Measurements from ENCODE around the gene SCP2.
A peak's percentile ranks its signal among the peaks of the same experiment; 100 is the strongest.

SCP2 gene

GRCh38 chr1:53038566-53038965, 111.5 kb downstream of the SCP2 start:
- DNase-seq (ENCODE audit: low spot score) = no peak

DNA sequence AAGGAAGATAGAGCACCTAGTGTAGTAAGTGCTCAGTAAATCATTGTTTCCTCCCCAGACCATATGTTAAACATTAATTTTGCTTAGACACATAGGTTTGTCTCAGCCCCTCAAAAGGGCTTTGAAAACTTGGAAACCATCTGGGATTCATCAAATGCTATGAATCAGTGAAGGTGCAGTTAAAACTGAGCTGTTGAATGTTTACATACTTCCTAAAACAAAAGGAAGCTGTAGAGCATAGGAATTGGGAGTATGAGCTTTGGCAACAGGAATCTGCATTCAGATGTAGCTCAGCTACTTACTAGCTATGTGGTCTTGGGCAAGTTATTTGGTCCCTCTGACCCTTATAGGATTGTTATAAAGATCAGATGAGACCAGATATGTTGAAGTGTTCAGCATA, 116.2 kb downstream of the SCP2 start:
- no peak for DNase-seq (ENCODE audit: low spot score)

- no peak for DNase-seq (ENCODE audit: low spot score)
Measured at GRCh38 chr1:53044926-53045325, 117.8 kb downstream of the SCP2 start.

- no peak for DNase-seq (ENCODE audit: low spot score)
Measured at GRCh38 chr1:53046930-53047329, 119.9 kb downstream of the SCP2 start.

GRCh38 chr1:53047737-53048736, 121.0 kb downstream of the SCP2 start:
- DNase-seq (ENCODE audit: low spot score) = no peak

- peak; percentile 45 for DNase-seq (ENCODE audit: low spot score)
Measured at GRCh38 chr1:53048960-53049573, 122.0 kb downstream of the SCP2 start.

GRCh38 chr1:53049574-53049967, 122.5 kb downstream of the SCP2 start:
- DNase-seq (ENCODE audit: low spot score) = no peak

- DNase-seq (ENCODE audit: low spot score) = no peak
Measured at GRCh38 chr1:53050310-53050709, 123.2 kb downstream of the SCP2 start.

DNA sequence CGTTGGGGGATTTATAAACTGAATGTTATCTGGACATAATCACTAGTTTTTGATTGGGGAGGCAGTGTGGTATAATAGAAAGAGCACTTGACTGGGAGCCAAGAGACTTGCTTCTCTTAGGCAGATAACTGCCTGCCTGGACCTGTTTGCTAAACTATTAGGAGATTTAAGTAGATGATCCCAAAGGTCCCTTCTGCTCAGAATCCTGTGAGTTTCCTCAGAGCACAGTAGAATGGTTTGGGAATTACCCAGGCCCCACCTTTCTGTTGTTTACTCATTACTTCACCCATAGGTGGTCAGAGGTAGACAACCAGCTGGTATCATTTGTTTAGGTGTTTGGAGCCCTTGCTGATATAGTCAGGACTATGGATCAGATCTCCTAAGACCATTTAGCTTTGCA, 124.6 kb downstream of the SCP2 start:
- DNase-seq (ENCODE audit: low spot score) = no peak

DNA sequence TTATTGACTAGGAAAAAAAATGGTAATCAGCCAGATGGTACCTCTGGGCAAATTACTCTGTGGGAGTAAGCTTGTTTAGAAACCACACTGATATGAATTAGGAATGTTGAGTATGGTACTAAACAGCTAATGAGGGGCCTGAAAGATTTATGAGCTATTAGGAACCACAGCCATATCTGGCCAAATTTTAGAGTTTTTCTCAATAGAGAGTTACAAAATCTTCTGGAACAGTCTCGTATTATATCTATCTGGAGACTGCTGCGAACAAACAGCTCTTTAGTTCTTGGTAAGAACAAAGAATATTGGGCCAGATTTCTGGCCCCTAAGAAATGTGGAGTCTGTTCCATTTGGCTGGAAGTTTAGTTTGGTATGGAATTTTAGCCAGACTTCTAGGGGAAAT, 130.1 kb downstream of the SCP2 start:
- DNase-seq (ENCODE audit: low spot score) = no peak

GRCh38 chr1:53060579-53060978, 133.5 kb downstream of the SCP2 start:
- no peak for DNase-seq (ENCODE audit: low spot score)

GRCh38 chr1:53061123-53061858, 134.2 kb downstream of the SCP2 start:
- DNase-seq (ENCODE audit: low spot score) = no peak

GRCh38 chr1:53061859-53062707, 135.0 kb downstream of the SCP2 start, which contains the start of gene PODN:
TSS of gene PODN (plus strand) at chr1:53062213. CDS start at chr1:53069856, 7,643 bp downstream.
- no peak for DNase-seq (ENCODE audit: low spot score)

DNA sequence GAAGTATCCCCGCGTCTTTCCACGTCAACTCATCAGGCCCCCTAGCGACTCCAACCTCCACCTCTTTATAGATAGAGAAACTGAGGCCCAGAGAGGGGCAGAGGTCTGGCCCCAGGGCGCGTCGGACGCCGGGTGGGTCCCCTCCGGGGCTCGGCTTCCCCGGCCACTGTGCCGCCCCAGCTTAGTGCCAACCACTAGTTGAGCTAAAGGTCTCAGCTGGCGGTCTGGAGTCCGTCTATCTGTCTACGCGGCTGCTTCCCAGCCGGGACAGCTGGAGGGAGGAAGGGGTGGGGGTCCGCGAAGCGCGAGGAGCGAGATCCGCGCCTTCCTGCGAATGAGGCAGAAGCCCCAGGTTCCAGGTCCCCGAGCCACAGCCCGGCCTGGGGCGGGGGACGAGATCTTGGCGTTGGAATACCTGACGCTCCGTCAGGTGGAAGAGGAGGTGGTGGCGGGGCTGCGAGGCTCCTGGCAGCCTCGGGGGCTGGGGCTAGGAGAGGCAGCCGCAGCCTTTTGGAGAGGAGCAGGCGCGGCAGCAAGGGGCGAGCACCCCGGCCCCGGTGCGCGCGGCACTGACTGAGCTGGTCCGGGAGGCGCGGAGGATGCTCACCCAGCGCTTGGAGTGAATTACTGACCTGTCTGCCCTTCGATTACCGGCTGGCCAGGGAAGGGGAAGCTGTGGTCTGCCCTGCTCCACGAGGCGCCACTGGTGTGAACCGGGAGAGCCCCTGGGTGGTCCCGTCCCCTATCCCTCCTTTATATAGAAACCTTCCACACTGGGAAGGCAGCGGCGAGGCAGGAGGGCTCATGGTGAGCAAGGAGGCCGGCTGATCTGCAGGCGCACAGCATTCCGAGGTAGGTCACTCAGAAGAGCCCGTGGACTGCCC, 135.9 kb downstream of the SCP2 start:
- DNase-seq (ENCODE audit: low spot score) = no peak

- DNase-seq (ENCODE audit: low spot score) = no peak
Measured at GRCh38 chr1:53063744-53064515, 136.9 kb downstream of the SCP2 start.

GRCh38 chr1:53065391-53065790, 138.3 kb downstream of the SCP2 start:
- DNase-seq (ENCODE audit: low spot score) = no peak

GRCh38 chr1:53066488-53066887, 139.4 kb downstream of the SCP2 start:
- DNase-seq (ENCODE audit: low spot score) = no peak

GRCh38 chr1:53066891-53067738, 140.0 kb downstream of the SCP2 start:
- DNase-seq (ENCODE audit: low spot score) = no peak

- DNase-seq (ENCODE audit: low spot score) = no peak
Measured at GRCh38 chr1:53067886-53068285, 140.8 kb downstream of the SCP2 start.
